GM10266 (cell line): ENCODE measurements around the gene RAVER2.

Source experiments
- DNase-seq: peaks from one replicate; pipeline ENCODE4 v3.0.0; 2012; ENCODE audit errors: extremely low spot score
- CTCF ChIP-seq: IDR thresholded peaks from 2 replicates; pipeline ENCODE4 v1.5.1; 2012; ENCODE audit warnings: mild to moderate bottlenecking, low read depth; ENCODE audit not compliant: control insufficient read depth, insufficient read depth; ENCODE audit errors: missing control alignments

The RAVER2 gene

GRCh38 chr1:64873576-64873975 is 128.7 kb downstream of the RAVER2 start:
- no peak for TF ChIP-seq CTCF
- DNase-seq, result no peak

- no peak for TF ChIP-seq CTCF
Observed at GRCh38 chr1:64874666-64875065, 129.8 kb downstream of the RAVER2 start.

GRCh38 chr1:64875101-64875500 is 130.2 kb downstream of the RAVER2 start:
- TF ChIP-seq CTCF, result no peak
- DNase-seq, result no peak

More at GRCh38 chr1:64874666-64875065, 129.8 kb downstream of the RAVER2 start:
- DNase-seq, result no peak

GRCh38 chr1:64875606-64876005 is 130.7 kb downstream of the RAVER2 start:
- TF ChIP-seq CTCF, result no peak
- DNase-seq, result no peak

GRCh38 chr1:64877151-64877550 is 132.3 kb downstream of the RAVER2 start:
- no peak for TF ChIP-seq CTCF
- no peak for DNase-seq

GRCh38 chr1:64877598-64877997 is 132.7 kb downstream of the RAVER2 start:
- DNase-seq, result no peak
- no peak for TF ChIP-seq CTCF

- no peak for TF ChIP-seq CTCF
- DNase-seq, result no peak
Observed at GRCh38 chr1:64878090-64878489, 133.2 kb downstream of the RAVER2 start.
